ENCODE measurements around the gene HSD17B3. TPM values are rescaled to one million over a fixed set of nuclear protein-coding genes. Genes with fewer than 3 reads are reported as not detected.

The HSD17B3 gene
- total and polyA plus RNA-seq, 10 donors: 0.34 to 3.9 (median 0.87) TPM; not detected in 2

DNA sequence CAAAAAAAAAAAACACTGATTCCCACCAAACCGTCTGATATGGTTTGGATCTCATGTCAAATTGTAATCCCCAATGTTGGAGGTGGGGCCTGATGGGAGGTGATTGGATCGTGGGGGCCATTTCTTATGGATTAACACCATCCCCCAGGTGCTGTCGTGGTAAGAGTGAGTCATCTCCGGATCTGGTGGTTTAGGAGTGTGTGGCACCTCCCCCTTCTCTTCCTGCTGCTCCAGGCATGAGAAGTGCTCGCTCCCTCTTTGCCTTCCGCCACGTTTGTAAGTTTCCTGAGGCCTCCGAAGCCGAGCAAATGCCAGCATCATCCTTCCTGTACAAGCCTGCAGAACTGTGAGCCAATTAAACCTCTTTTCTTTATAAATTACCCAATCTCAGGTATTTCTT, 45.2 kb downstream of the HSD17B3 start:
- H3K27me3 ChIP-seq (replicated peaks in 1 of 7): peaks cover 0 to 9% (median 0%) of the 10 kb centered on the region in 7 donors
- no peak overlapping the region for H3K4me3 ChIP-seq
- 27 to 39% (median 30%) methylated on average over 9 of the region's 9 CpGs for WGBS, 5 donors
- H3K27ac ChIP-seq: no peak overlapping the region
- TF ChIP-seq POLR2A (IDR thresholded peaks at IDR 0.05) (no peak), POLR2AphosphoS5 (IDR thresholded peaks at IDR 0.05) (peak in 1 of 3 donors; percentile 10)
- H3K4me1 ChIP-seq: no peaks in the 10 kb centered on the region
- H3K9me3 ChIP-seq: no peaks in the 10 kb centered on the region
- intact Hi-C loops (cut with DNase I; ENCODE audit: low total_unique reads): no loop called here
- no peaks in the 10 kb centered on the region for H3K36me3 ChIP-seq
- no peak for DNase-seq

DNA sequence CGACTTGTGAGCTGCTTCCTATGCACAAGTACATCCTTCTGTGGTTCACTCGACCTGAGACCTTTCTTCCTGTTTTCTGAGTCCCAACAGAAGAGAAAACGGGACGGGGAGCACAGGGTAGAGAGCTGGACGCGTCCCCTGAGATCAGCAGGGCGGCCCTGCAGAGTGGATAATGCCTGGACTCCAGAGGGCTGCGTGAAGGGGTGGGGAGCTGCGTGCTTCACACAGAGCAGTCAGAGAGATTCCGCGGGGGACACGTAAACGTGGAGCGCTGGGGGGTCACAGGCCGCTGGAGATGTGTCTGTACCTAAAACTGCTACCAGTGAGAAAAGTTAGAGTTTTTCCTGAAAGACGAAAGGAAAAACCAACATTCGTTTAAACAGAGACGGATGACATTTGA, 46.3 kb downstream of the HSD17B3 start:
- 72 to 78% (median 75%) methylated on average over 18 of the region's 18 CpGs for WGBS, 5 donors
- intact Hi-C loops (cut with DNase I; ENCODE audit: low total_unique reads): no loop called here
- DNase-seq: no peak

DNA sequence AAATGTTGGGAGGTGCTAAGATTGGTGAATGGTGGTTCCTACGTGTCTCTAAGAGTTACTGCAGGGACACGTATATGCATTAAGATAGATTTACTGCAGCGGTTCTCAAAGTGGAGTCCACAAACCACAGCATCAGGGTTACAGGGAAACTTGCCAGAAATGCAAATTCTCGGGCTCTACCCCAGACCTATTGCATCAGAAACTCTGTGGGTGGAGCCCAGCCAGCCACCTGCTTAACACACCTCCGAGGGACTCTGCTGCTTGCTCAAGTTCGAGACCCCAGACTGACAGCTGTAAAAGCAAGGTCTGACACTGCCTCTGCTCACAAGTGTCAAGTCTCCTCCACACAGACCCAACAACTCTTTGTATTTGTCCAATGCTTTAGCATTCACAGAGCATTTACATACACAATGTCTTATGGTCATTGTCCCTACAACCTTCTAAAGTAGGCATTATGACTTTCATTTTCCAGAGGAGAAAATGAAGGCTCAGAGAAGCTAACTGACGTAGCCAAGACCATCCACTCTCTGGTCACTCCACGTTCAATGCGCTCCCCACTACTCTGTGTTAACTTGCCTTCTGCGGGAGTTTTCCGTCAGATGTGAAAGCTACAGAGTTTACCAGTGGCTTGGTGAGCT, 48.8 kb downstream of the HSD17B3 start:
- no peaks in the 10 kb centered on the region for H3K36me3 ChIP-seq
- no peak for DNase-seq
- no peak overlapping the region for H3K4me3 ChIP-seq
- intact Hi-C loops (cut with DNase I; ENCODE audit: low total_unique reads): no loop called here
- H3K9me3 ChIP-seq: no peaks in the 10 kb centered on the region
- no peak overlapping the region for H3K27ac ChIP-seq
- H3K4me1 ChIP-seq: no peaks in the 10 kb centered on the region
- no peak for TF ChIP-seq POLR2AphosphoS5 (IDR thresholded peaks at IDR 0.05)
- TF ChIP-seq, protein P1, sequence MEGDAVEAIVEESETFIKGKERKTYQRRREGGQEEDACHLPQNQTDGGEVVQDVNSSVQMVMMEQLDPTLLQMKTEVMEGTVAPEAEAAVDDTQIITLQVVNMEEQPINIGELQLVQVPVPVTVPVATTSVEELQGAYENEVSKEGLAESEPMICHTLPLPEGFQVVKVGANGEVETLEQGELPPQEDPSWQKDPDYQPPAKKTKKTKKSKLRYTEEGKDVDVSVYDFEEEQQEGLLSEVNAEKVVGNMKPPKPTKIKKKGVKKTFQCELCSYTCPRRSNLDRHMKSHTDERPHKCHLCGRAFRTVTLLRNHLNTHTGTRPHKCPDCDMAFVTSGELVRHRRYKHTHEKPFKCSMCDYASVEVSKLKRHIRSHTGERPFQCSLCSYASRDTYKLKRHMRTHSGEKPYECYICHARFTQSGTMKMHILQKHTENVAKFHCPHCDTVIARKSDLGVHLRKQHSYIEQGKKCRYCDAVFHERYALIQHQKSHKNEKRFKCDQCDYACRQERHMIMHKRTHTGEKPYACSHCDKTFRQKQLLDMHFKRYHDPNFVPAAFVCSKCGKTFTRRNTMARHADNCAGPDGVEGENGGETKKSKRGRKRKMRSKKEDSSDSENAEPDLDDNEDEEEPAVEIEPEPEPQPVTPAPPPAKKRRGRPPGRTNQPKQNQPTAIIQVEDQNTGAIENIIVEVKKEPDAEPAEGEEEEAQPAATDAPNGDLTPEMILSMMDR (IDR thresholded peaks at IDR 0.05 in 8 of 11, conservative IDR thresholded peaks at IDR 0.05 in 3 of 11): no peak
- no peak for TF ChIP-seq POLR2A (IDR thresholded peaks at IDR 0.05)
- peaks cover 0 to 17% (median 0%) of the 10 kb centered on the region in 7 donors for H3K27me3 ChIP-seq (replicated peaks in 1 of 7)
- 59 to 65% (median 61%) methylated on average over 11 of the region's 11 CpGs for WGBS, 5 donors

More for the DNA sequence above, 46.3 kb downstream of the HSD17B3 start:
- Histone ChIP-seq H3K36me3 (no peaks in the 10 kb centered on the region), H3K4me1 (no peaks in the 10 kb centered on the region), H3K9me3 (no peaks in the 10 kb centered on the region), H3K4me3 (no peak overlapping the region), H3K27me3 (replicated peaks in 1 of 7) (peaks cover 0 to 14% (median 0%) of the 10 kb centered on the region in 7 donors), H3K27ac (no peak overlapping the region)
- TF ChIP-seq POLR2AphosphoS5 (IDR thresholded peaks at IDR 0.05): no peak
- TF ChIP-seq POLR2A (IDR thresholded peaks at IDR 0.05): no peak
- TF ChIP-seq, protein P1 (IDR thresholded peaks at IDR 0.05 in 8 of 11, conservative IDR thresholded peaks at IDR 0.05 in 3 of 11): no peak

DNA sequence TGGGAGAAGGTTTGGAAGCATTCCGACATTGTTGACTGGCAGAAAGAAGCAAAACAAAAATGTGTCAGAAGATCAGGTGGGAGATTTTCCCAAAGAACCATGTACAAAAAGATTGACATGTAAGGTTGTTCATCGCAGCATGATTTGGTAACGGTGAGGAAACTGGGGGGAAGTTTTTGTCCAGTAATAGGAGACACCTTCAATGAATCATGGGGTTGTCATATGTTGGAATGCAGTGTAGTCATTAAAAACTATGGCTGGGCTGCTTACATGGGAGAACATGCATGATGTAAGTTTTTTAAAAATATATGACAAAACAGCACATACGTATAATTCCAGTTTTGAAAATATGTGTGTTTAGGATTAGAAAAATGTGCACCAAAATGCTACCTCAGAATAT, 50.5 kb downstream of the HSD17B3 start:
- Histone ChIP-seq H3K27me3 (replicated peaks in 1 of 7) (peaks cover 0 to 11% (median 0%) of the 10 kb centered on the region in 7 donors), H3K4me3 (no peak overlapping the region), H3K27ac (no peak overlapping the region), H3K9me3 (no peaks in the 10 kb centered on the region), H3K4me1 (no peaks in the 10 kb centered on the region), H3K36me3 (no peaks in the 10 kb centered on the region)
- TF ChIP-seq POLR2AphosphoS5 (IDR thresholded peaks at IDR 0.05) (no peak), POLR2A (IDR thresholded peaks at IDR 0.05) (no peak)
- TF ChIP-seq, protein P1 (IDR thresholded peaks at IDR 0.05 in 8 of 11, conservative IDR thresholded peaks at IDR 0.05 in 3 of 11): no peak
- WGBS, 5 donors: 91 to 99% (median 93%) methylated on average over 4 of the region's 4 CpGs
- intact Hi-C loops (cut with DNase I; ENCODE audit: low total_unique reads): no loop called here
- DNase-seq: no peak

Measured in spleen (tissue), 11 donors.